Mesendoderm (in vitro differentiated cells): Measurements from ENCODE around the gene PRPF38B.
"Not testable (repeated sequence)": the region's sequence is repeated elsewhere in the genome, so short reads cannot be mapped to it uniquely, and the experiment has no call there.

ENCODE experiments used
- DNase-seq: peaks from one replicate; pipeline ENCODE4 v3.0.0; 2013
- H2AK5ac ChIP-seq: 2 replicates; pipeline ENCODE4 v1.6.1; 2013; ENCODE audit warnings: low read length, inconsistent platforms
- H2BK120ac ChIP-seq: 2 replicates; pipeline ENCODE4 v1.6.1; 2013; ENCODE audit warnings: low read depth, mild to moderate bottlenecking, low read length, moderate library complexity, mixed read lengths
- H2BK15ac ChIP-seq: replicated peaks from 2 replicates; pipeline ENCODE4 v1.6.1; 2013; ENCODE audit warnings: low read depth, mild to moderate bottlenecking, moderate library complexity
- H2BK5ac ChIP-seq: 2 replicates; pipeline ENCODE4 v1.6.1; 2013; ENCODE audit warnings: low read length, inconsistent platforms
- H3K18ac ChIP-seq: 2 replicates; pipeline ENCODE4 v1.6.1; 2013; ENCODE audit warnings: mild to moderate bottlenecking, low read length, mixed read lengths
- H3K23ac ChIP-seq: one replicate; pipeline ENCODE4 v1.6.1; 2013; ENCODE audit warnings: low read length
- H3K27ac ChIP-seq: 2 replicates; pipeline ENCODE4 v1.5.1; 2013; ENCODE audit warnings: low read depth, mild to moderate bottlenecking, inconsistent platforms, low read length, moderate library complexity
- H3K27me3 ChIP-seq: 2 replicates; pipeline ENCODE4 v1.6.1; 2013; ENCODE audit warnings: low read length, control low read depth, mild to moderate bottlenecking, inconsistent platforms; ENCODE audit not compliant: insufficient read depth, poor library complexity
- H3K36me3 ChIP-seq: 2 replicates; pipeline ENCODE4 v1.6.1; 2013; ENCODE audit warnings: low read length, inconsistent platforms; ENCODE audit not compliant: control insufficient read depth, insufficient read depth
- H3K4ac ChIP-seq: one replicate; pipeline ENCODE4 v1.6.1; 2013; ENCODE audit warnings: low read depth, mild to moderate bottlenecking, low read length, moderate library complexity
- H3K4me1 ChIP-seq: 2 replicates; pipeline ENCODE4 v1.6.1; 2013; ENCODE audit warnings: low read depth, low read length, inconsistent platforms; ENCODE audit not compliant: control insufficient read depth
- H3K4me2 ChIP-seq: 2 replicates; pipeline ENCODE4 v1.6.1; 2013; ENCODE audit warnings: low read length
- H3K4me3 ChIP-seq: 2 replicates; pipeline ENCODE4 v1.5.1; 2013; ENCODE audit warnings: mild to moderate bottlenecking, low read length
- H3K56ac ChIP-seq: one replicate; pipeline ENCODE4 v1.6.1; 2013; ENCODE audit warnings: low read length
- H3K79me1 ChIP-seq: 2 replicates; pipeline ENCODE4 v1.6.1; 2013; ENCODE audit warnings: low read length, inconsistent platforms
- H3K79me2 ChIP-seq: 2 replicates; pipeline ENCODE4 v1.6.1; 2013; ENCODE audit warnings: mild to moderate bottlenecking, low read length; ENCODE audit not compliant: control insufficient read depth, insufficient read depth
- H3K9ac ChIP-seq: 2 replicates; pipeline ENCODE4 v1.6.1; 2013; ENCODE audit warnings: low read length, inconsistent platforms
- H4K5ac ChIP-seq: one replicate; pipeline ENCODE4 v1.6.1; 2013; ENCODE audit warnings: low read length
- H4K8ac ChIP-seq: one replicate; pipeline ENCODE4 v1.6.1; 2013; ENCODE audit warnings: low read depth, mild to moderate bottlenecking, control low read depth, low read length, moderate library complexity
- WGBS: extraction: QIAGEN DNeasy Blood & Tissue Kit; methylation state at CpG from one replicate; pipeline ENCODE4 v1.1.7; 2013; ENCODE audit warnings: low lambda C conversion rate, missing lambda C conversion rate; ENCODE audit not compliant: insufficient coverage; ENCODE audit errors: extremely low coverage; 5-methylcytosine and 5-hydroxymethylcytosine counted together

PRPF38B gene

GRCh38 chr1:108701176-108701849 is 9.2 kb downstream of the PRPF38B start:
- WGBS = no CpG with 5 or more reads among the region's 5 CpGs
- Histone ChIP-seq H3K79me1 (no peaks in the 10 kb centered on the region), H2AK5ac (no peak overlapping the region), H3K9ac (no peak overlapping the region), H3K18ac (no peak overlapping the region), H4K5ac (no peak overlapping the region), H3K36me3 (peaks cover 7% of the 10 kb centered on the region), H3K4me3 (no peak overlapping the region), H3K79me2 (no peaks in the 10 kb centered on the region), H2BK15ac (no peak overlapping the region), H2BK120ac (no peak overlapping the region), H3K23ac (no peak overlapping the region), H2BK5ac (no peak overlapping the region), H3K56ac (no peak overlapping the region), H4K8ac (no peak overlapping the region), H3K4ac (no peak overlapping the region), H3K27ac (no peak overlapping the region), H3K27me3 (no peaks in the 10 kb centered on the region), H3K4me1 (no peaks in the 10 kb centered on the region), H3K4me2 (no peak overlapping the region)
- DNase-seq = no peak

GRCh38 chr1:108702109-108702508 is 10.0 kb downstream of the PRPF38B start:
- H3K79me2 ChIP-seq, H3K4me2 ChIP-seq, H3K56ac ChIP-seq, H4K8ac ChIP-seq, H3K4me1 ChIP-seq, H3K4me3 ChIP-seq, H3K18ac ChIP-seq, H2BK5ac ChIP-seq, H3K36me3 ChIP-seq, H3K4ac ChIP-seq, H3K27ac ChIP-seq, H2AK5ac ChIP-seq, H3K23ac ChIP-seq, DNase-seq, H3K79me1 ChIP-seq, H3K9ac ChIP-seq, H2BK15ac ChIP-seq, H3K27me3 ChIP-seq, H2BK120ac ChIP-seq, H4K5ac ChIP-seq: not testable (repeated sequence)
- WGBS = no CpG with 5 or more reads among the region's 6 CpGs

- no peak overlapping the region for H3K23ac ChIP-seq
- DNase-seq = no peak
- no peak overlapping the region for H3K4ac ChIP-seq
- no peak overlapping the region for H3K9ac ChIP-seq
- no peak overlapping the region for H2BK15ac ChIP-seq
- H3K4me2 ChIP-seq = no peak overlapping the region
- no peak overlapping the region for H4K8ac ChIP-seq
- H3K27ac ChIP-seq = no peak overlapping the region
- H2BK120ac ChIP-seq = no peak overlapping the region
- H3K4me1 ChIP-seq = no peaks in the 10 kb centered on the region
- no peak overlapping the region for H4K5ac ChIP-seq
- no peaks in the 10 kb centered on the region for H3K79me2 ChIP-seq
- no CpG with 5 or more reads among the region's 6 CpGs for WGBS
- no peak overlapping the region for H3K56ac ChIP-seq
- H2BK5ac ChIP-seq = no peak overlapping the region
- no peak overlapping the region for H3K18ac ChIP-seq
- no peak overlapping the region for H3K4me3 ChIP-seq
- H3K79me1 ChIP-seq = no peaks in the 10 kb centered on the region
- H2AK5ac ChIP-seq = no peak overlapping the region
- H3K27me3 ChIP-seq = no peaks in the 10 kb centered on the region
- peaks cover 5% of the 10 kb centered on the region for H3K36me3 ChIP-seq
These were observed 11.8 kb downstream of the PRPF38B start for GRCh38 chr1:108703939-108704338.

GRCh38 chr1:108704496-108704895 is 12.4 kb downstream of the PRPF38B start:
- no peak overlapping the region for H3K27ac ChIP-seq
- no peaks in the 10 kb centered on the region for H3K4me1 ChIP-seq
- H2AK5ac ChIP-seq = no peak overlapping the region
- H3K79me1 ChIP-seq = no peaks in the 10 kb centered on the region
- H3K56ac ChIP-seq = no peak overlapping the region
- H3K9ac ChIP-seq = no peak overlapping the region
- H3K4me3 ChIP-seq = no peak overlapping the region
- no peak overlapping the region for H3K4ac ChIP-seq
- H3K18ac ChIP-seq = no peak overlapping the region
- no peak overlapping the region for H2BK5ac ChIP-seq
- H3K23ac ChIP-seq = no peak overlapping the region
- H3K36me3 ChIP-seq = peaks cover 5% of the 10 kb centered on the region
- no peak overlapping the region for H4K8ac ChIP-seq
- H2BK15ac ChIP-seq = no peak overlapping the region
- no CpG with 5 or more reads among the region's 2 CpGs for WGBS
- H3K79me2 ChIP-seq = no peaks in the 10 kb centered on the region
- no peak overlapping the region for H3K4me2 ChIP-seq
- no peaks in the 10 kb centered on the region for H3K27me3 ChIP-seq
- H2BK120ac ChIP-seq = no peak overlapping the region
- H4K5ac ChIP-seq = no peak overlapping the region
- DNase-seq = no peak

GRCh38 chr1:108706643-108707042 is 14.5 kb downstream of the PRPF38B start:
- no peak overlapping the region for H4K8ac ChIP-seq
- no peak overlapping the region for H3K4me3 ChIP-seq
- H3K36me3 ChIP-seq = no peaks in the 10 kb centered on the region
- no CpG with 5 or more reads among the region's 3 CpGs for WGBS
- H3K23ac ChIP-seq = no peak overlapping the region
- H2BK5ac ChIP-seq = no peak overlapping the region
- H2BK15ac ChIP-seq = no peak overlapping the region
- no peak overlapping the region for H3K4me2 ChIP-seq
- H3K79me2 ChIP-seq = no peaks in the 10 kb centered on the region
- H3K4me1 ChIP-seq = no peaks in the 10 kb centered on the region
- H4K5ac ChIP-seq = no peak overlapping the region
- H3K27ac ChIP-seq = no peak overlapping the region
- no peak overlapping the region for H2AK5ac ChIP-seq
- H3K18ac ChIP-seq = no peak overlapping the region
- no peak overlapping the region for H3K9ac ChIP-seq
- H3K4ac ChIP-seq = no peak overlapping the region
- no peak for DNase-seq
- H3K27me3 ChIP-seq = no peaks in the 10 kb centered on the region
- H3K79me1 ChIP-seq = no peaks in the 10 kb centered on the region
- H2BK120ac ChIP-seq = no peak overlapping the region
- H3K56ac ChIP-seq = no peak overlapping the region
